GM12878 (cell line): ENCODE measurements around the gene FGF12. TPM values are rescaled to one million over a fixed set of nuclear protein-coding genes. Genes with fewer than 3 reads are reported as not detected.

Experiments used
- ATAC-seq: fragments of 200-7000 bp; cut with Tn5 transposase; 3 replicates; pipeline ENCODE4 v1.9.1; 2020; ENCODE audit warnings: mild to moderate bottlenecking, moderate library complexity
- BruUV-seq: library from RNA; stranded (reverse); fragments of 400-500 nt; replicated peaks from 2 replicates; lab custom pipeline; 2021; lab: Mats Ljungman, UMichigan
- CTCF ChIA-PET: fragments of 300-600 bp; sonication (Branson Sonifier 250); formaldehyde crosslinking; extraction: SDS; loops from one replicate; lab custom pipeline; 2021; ENCODE audit warnings: inconsistent platforms; lab: Yijun Ruan, JAX
- POLR2A ChIA-PET: fragments of 350-600 bp; formaldehyde crosslinking; extraction: SDS; loops from one replicate; lab custom pipeline; 2021; ENCODE audit warnings: inconsistent platforms; lab: Charles Lee
- RAD21 ChIA-PET: fragments of 300-600 bp; sonication (Branson Sonifier 250); formaldehyde crosslinking; loops from one replicate; lab custom pipeline; 2023; ENCODE audit warnings: antibody characterized with exemption; ENCODE audit not compliant: unreplicated experiment; lab: Charles Lee
- SMC1A ChIA-PET: fragments of 300-600 bp; sonication (Branson Sonifier 250); formaldehyde crosslinking; loops from one replicate; lab custom pipeline; 2023; ENCODE audit not compliant: unreplicated experiment, uncharacterized antibody; lab: Charles Lee
- DNase-seq: peaks from one replicate; pipeline ENCODE4 v3.0.0-alpha.2; 2011; ENCODE audit warnings: low read depth, low spot score
- FAIRE-seq: peaks from 3 replicates; lab custom pipeline; 2011; peaks lifted over from hg19 to GRCh38; lab: Jason Lieb, UNC
- H2AFZ ChIP-seq: 2 replicates; pipeline ENCODE4 v1.6.0; 2011; ENCODE audit warnings: low read depth, low read length, control low read depth; ENCODE audit not compliant: control insufficient read depth
- H3K27ac ChIP-seq: 2 replicates; pipeline ENCODE4 v1.5.1; 2011; ENCODE audit warnings: control low read depth; ENCODE audit not compliant: control insufficient read depth, insufficient read depth
- H3K27me3 ChIP-seq, 2 experiments: replicated peaks in 1 of 2; 2 replicates each; pipeline versions ENCODE4 v1.6.0 to v1.6.1; 2011; ENCODE audit warnings: low read length in 1 of 2; ENCODE audit not compliant: control insufficient read depth in 2 of 2, insufficient read depth in 2 of 2
- H3K36me3 ChIP-seq, 2 experiments: 2 replicates each; pipeline ENCODE4 v1.5.1; 2011; ENCODE audit warnings: low read length in 1 of 2; ENCODE audit not compliant: control insufficient read depth in 2 of 2, insufficient read depth in 2 of 2
- H3K4me1 ChIP-seq: 2 replicates; pipeline ENCODE4 v1.6.1; 2011; ENCODE audit warnings: mild to moderate bottlenecking, low read length, moderate library complexity, mixed read lengths; ENCODE audit not compliant: control insufficient read depth, insufficient read depth
- H3K4me2 ChIP-seq: 2 replicates; pipeline ENCODE4 v1.6.0; 2011; ENCODE audit warnings: control low read depth; ENCODE audit not compliant: control insufficient read depth, insufficient read depth
- H3K4me3 ChIP-seq: fragments of 200-600 bp; sonication (generic); 2 replicates; pipeline ENCODE4 v1.5.1; 2016
- H3K79me2 ChIP-seq: 2 replicates; pipeline ENCODE4 v1.6.0; 2011; ENCODE audit warnings: low read length; ENCODE audit not compliant: control insufficient read depth, insufficient read depth
- H3K9ac ChIP-seq: 2 replicates; pipeline ENCODE4 v1.8.0; 2011; ENCODE audit warnings: low read length, control low read depth, mixed read lengths; ENCODE audit not compliant: control insufficient read depth, insufficient read depth
- H3K9me3 ChIP-seq: replicated peaks from 3 replicates; pipeline ENCODE4 v1.5.1; 2011; ENCODE audit warnings: mild to moderate bottlenecking, low read length; ENCODE audit not compliant: control insufficient read depth, insufficient read depth
- H4K20me1 ChIP-seq: 2 replicates; pipeline ENCODE4 v1.6.0; 2011; ENCODE audit not compliant: control insufficient read depth, insufficient read depth
- ATF3 ChIP-seq: IDR thresholded peaks from 2 replicates; pipeline ENCODE4 v1.6.1; 2011; ENCODE audit warnings: low read depth, mild to moderate bottlenecking, low read length, moderate library complexity, borderline replicate concordance; ENCODE audit errors: extremely low read depth
- BMI1 ChIP-seq: fragments of 450-650 bp; IDR thresholded peaks from 2 replicates; pipeline ENCODE4 v1.6.1; 2016; ENCODE audit warnings: mild to moderate bottlenecking, moderate library complexity, borderline replicate concordance
- CBX3 ChIP-seq: fragments of 200-600 bp; sonication (generic); IDR thresholded peaks from 2 replicates; pipeline ENCODE4 v1.6.1; 2016; ENCODE audit warnings: low read depth, borderline replicate concordance
- CEBPB ChIP-seq, 2 experiments: fragments of 150-350 bp in 1 of 2; IDR thresholded peaks; 2 replicates each; pipeline ENCODE4 v1.6.1; 2012 to 2014; ENCODE audit warnings: low read depth in 2 of 2, low read length in 2 of 2, borderline replicate concordance in 1 of 2, inconsistent platforms in 1 of 2
- EZH2 ChIP-seq: IDR thresholded peaks from 2 replicates; pipeline ENCODE4 v1.6.1; 2012; ENCODE audit warnings: low read depth, mild to moderate bottlenecking, control low read depth, inconsistent platforms, low read length, borderline replicate concordance; ENCODE audit not compliant: control insufficient read depth
- HDAC2 ChIP-seq: fragments of 200-600 bp; sonication (generic); IDR thresholded peaks from 2 replicates; pipeline ENCODE4 v1.6.1; 2017
- JUNB ChIP-seq: IDR thresholded peaks from 2 replicates; pipeline ENCODE4 v1.6.1; 2016; ENCODE audit warnings: antibody characterized with exemption, mild to moderate bottlenecking
- MEF2B ChIP-seq: fragments of 450-650 bp; IDR thresholded peaks from 2 replicates; pipeline ENCODE4 v1.6.1; 2018; ENCODE audit warnings: mild to moderate bottlenecking, moderate library complexity; ENCODE audit not compliant: partially characterized antibody, poor library complexity, severe bottlenecking
- MYC ChIP-seq: IDR thresholded peaks from 2 replicates; pipeline ENCODE4 v1.6.1; 2011; ENCODE audit warnings: mild to moderate bottlenecking, low read length, moderate library complexity, inconsistent platforms; ENCODE audit not compliant: insufficient read depth, insufficient replicate concordance, insufficient read length, severe bottlenecking
- NFYA ChIP-seq: IDR thresholded peaks from 2 replicates; pipeline ENCODE4 v1.6.1; 2011; ENCODE audit warnings: low read depth, mild to moderate bottlenecking, low read length, improper control_type of control experiment, borderline replicate concordance
- NR2C1 ChIP-seq: fragments of 450-650 bp; IDR thresholded peaks from 2 replicates; pipeline ENCODE4 v1.6.1; 2017; ENCODE audit warnings: antibody characterized with exemption, mild to moderate bottlenecking, moderate library complexity
- RB1 ChIP-seq: fragments of 450-650 bp; formaldehyde crosslinking; IDR thresholded peaks from 2 replicates; pipeline ENCODE4 v1.6.1; 2017; ENCODE audit warnings: mild to moderate bottlenecking, borderline replicate concordance
- REST ChIP-seq: IDR thresholded peaks from 2 replicates; pipeline ENCODE4 v1.6.1; 2012; ENCODE audit warnings: mild to moderate bottlenecking, low read depth, low read length
- TBL1XR1 ChIP-seq: IDR thresholded peaks from 2 replicates; pipeline ENCODE4 v1.6.1; 2012; ENCODE audit warnings: low read depth, low read length, improper control_type of control experiment
- ZNF274 ChIP-seq: IDR thresholded peaks from one replicate; pipeline ENCODE4 v1.8.0; 2011; ENCODE audit not compliant: insufficient read length, insufficient read depth
- WGBS: methylation state at CpG from one replicate; pipeline ENCODE4 v1.1.6; 2016; ENCODE audit warnings: low lambda C conversion rate; ENCODE audit not compliant: insufficient replicate concordance, insufficient coverage; ENCODE audit errors: missing lambda C conversion rate; 5-methylcytosine and 5-hydroxymethylcytosine counted together
- in situ Hi-C: fragments of 300-500 bp; cut with MboI; formaldehyde crosslinking; loops from 9 replicates; pipeline ENCODE4 v1.14.3; 2018; ENCODE audit warnings: mixed read lengths
- intact Hi-C: fragments of 100-400 bp; cut with micrococcal nuclease; formaldehyde crosslinking; loops from one replicate; pipeline ENCODE4 v1.14.2; 2022; ENCODE audit not compliant: unreplicated experiment
- polyA plus RNA-seq, 11 experiments: library from polyadenylated mRNA; depleted of rRNA in 4 of 11; unstranded in 6 of 11; stranded (reverse) in 5 of 11; fragments of >200 nt; fragmentation: Nextera tagmentation in 4 of 11; fragmentation: Illumina TruSeq in 1 of 11; extraction: Ambion mirVana in 4 of 11; extraction: Trizol in 1 of 11; gene quantifications; 1 replicate in 1 of 11; 2 replicates in 10 of 11; pipeline versions ENCODE4 v1.2.1 to v1.2.3, GENCODE V29; 2011 to 2016; ENCODE audit warnings: inconsistent platforms in 2 of 11, missing spikeins in 2 of 11, low read depth in 1 of 11
- total RNA-seq, 4 experiments: library from RNA; depleted of rRNA in 3 of 4; stranded (reverse); fragments of >200 nt in 3 of 4; fragmentation: Illumina TruSeq in 1 of 4; extraction: Trizol in 1 of 4; gene quantifications; 2 replicates each; pipeline versions ENCODE4 v1.2.1 to v1.2.3, GENCODE V29; 2013 to 2021
- TF ChIP-seq, protein P1 (sequence below): fragments of 450-650 bp; IDR thresholded peaks from 2 replicates; pipeline ENCODE4 v1.6.1; 2017; ENCODE audit warnings: borderline replicate concordance
- TF ChIP-seq, protein P2 (sequence below): fragments of 450-650 bp; IDR thresholded peaks from 2 replicates; pipeline ENCODE4 v1.6.1; 2016; ENCODE audit warnings: mild to moderate bottlenecking

Gene FGF12
- total and polyA plus RNA-seq, 10 of the 15 experiments (the other 5 are each of a cell fraction or from before 2014, with no cell fraction given): 0.03 to 0.43 (median 0.13) TPM; not detected in 7

DNA sequence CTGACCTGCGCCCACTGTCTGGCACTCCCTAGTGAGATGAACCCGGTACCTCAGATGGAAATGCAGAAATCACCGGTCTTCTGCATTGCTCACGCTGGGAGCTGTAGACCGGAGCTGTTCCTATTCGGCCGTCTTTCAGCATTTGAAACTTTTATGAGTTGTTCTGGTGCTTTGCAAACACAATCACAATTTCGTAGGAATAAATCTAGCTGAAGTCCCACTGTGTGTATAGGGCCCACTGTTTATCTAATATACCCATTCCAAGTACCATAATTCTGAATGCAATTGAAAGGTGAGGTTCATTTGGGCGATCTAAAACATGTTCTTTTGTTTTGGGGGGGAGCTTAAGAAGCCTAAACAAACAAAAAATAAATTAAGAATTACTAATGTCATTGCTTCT lies 572.1 kb downstream of the FGF12 start:
- RAD21 ChIA-PET: no interaction called here
- no TSS peak for BruUV-seq
- POLR2A ChIA-PET: no interaction called here
- Histone ChIP-seq H3K9ac (no peak overlapping the region), H4K20me1 (no peaks in the 10 kb centered on the region), H3K27ac (no peak overlapping the region), H3K36me3 (no peaks in the 10 kb centered on the region), H3K79me2 (no peaks in the 10 kb centered on the region), H3K4me3 (no peak overlapping the region), H3K9me3 (no peaks in the 10 kb centered on the region), H2AFZ (no peak overlapping the region), H3K4me1 (no peaks in the 10 kb centered on the region), H3K27me3 (no peaks in the 10 kb centered on the region; a peak in 1 of 4 replicates), H3K4me2 (no peak overlapping the region)
- 13% methylated on average over 9 of the region's 9 CpGs for whole genome bisulfite sequencing
- ATAC-seq (no peak), DNase-seq (no peak), FAIRE-seq (no peak)
- intact Hi-C loops: no loop called here
- SMC1A ChIA-PET: interaction anchor here (0.7 kb wide), 1 partner anchor 50 kb away, joined by 3 read pairs; no protein-coding TSS in a partner anchor
- in situ Hi-C loops: no loop called here
- CTCF ChIA-PET: no interaction called here
- TF ChIP-seq TBL1XR1: no peak
- TF ChIP-seq MEF2B: no peak
- no peak for TF ChIP-seq JUNB
- TF ChIP-seq HDAC2: no peak
- no peak for TF ChIP-seq NR2C1
- TF ChIP-seq EZH2: no peak
- no peak for TF ChIP-seq BMI1
- no peak for TF ChIP-seq MYC
- no peak for TF ChIP-seq CEBPB (IDR thresholded peaks at IDR 0.05; ENCODE audit: borderline replicate concordance in 1 of 2, low read depth in 2 of 2, low read length in 2 of 2)
- TF ChIP-seq ATF3: no peak
- no peak for TF ChIP-seq RB1
- no peak for TF ChIP-seq NFYA
- TF ChIP-seq REST: no peak
- no peak for TF ChIP-seq ZNF274
- TF ChIP-seq CBX3: no peak
- TF ChIP-seq, protein P1, sequence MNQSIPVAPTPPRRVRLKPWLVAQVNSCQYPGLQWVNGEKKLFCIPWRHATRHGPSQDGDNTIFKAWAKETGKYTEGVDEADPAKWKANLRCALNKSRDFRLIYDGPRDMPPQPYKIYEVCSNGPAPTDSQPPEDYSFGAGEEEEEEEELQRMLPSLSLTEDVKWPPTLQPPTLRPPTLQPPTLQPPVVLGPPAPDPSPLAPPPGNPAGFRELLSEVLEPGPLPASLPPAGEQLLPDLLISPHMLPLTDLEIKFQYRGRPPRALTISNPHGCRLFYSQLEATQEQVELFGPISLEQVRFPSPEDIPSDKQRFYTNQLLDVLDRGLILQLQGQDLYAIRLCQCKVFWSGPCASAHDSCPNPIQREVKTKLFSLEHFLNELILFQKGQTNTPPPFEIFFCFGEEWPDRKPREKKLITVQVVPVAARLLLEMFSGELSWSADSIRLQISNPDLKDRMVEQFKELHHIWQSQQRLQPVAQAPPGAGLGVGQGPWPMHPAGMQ: no peak
- TF ChIP-seq, protein P2, sequence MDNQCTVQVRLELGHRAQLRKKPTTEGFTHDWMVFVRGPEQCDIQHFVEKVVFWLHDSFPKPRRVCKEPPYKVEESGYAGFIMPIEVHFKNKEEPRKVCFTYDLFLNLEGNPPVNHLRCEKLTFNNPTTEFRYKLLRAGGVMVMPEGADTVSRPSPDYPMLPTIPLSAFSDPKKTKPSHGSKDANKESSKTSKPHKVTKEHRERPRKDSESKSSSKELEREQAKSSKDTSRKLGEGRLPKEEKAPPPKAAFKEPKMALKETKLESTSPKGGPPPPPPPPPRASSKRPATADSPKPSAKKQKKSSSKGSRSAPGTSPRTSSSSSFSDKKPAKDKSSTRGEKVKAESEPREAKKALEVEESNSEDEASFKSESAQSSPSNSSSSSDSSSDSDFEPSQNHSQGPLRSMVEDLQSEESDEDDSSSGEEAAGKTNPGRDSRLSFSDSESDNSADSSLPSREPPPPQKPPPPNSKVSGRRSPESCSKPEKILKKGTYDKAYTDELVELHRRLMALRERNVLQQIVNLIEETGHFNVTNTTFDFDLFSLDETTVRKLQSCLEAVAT: no peak
